H9 (cell line): ENCODE results near the gene PLXNA4. TPM values are rescaled to one million over a fixed set of nuclear protein-coding genes. Genes with fewer than 3 reads are reported as not detected.

Experiments
- DNase-seq: peaks from one replicate; pipeline ENCODE4 v3.0.0-alpha.2; 2017
- H2AFZ ChIP-seq: one replicate; pipeline ENCODE4 v1.6.1; 2013; ENCODE audit warnings: mild to moderate bottlenecking, low read length, control low read depth, moderate library complexity
- H2AK5ac ChIP-seq: 2 replicates; pipeline ENCODE4 v1.6.1; 2013; ENCODE audit warnings: low read length, control low read depth, mixed read lengths; ENCODE audit not compliant: insufficient read length
- H2BK120ac ChIP-seq: one replicate; pipeline ENCODE4 v1.6.1; 2013; ENCODE audit warnings: low read depth, mild to moderate bottlenecking, low read length, control low read depth, inconsistent platforms; ENCODE audit not compliant: poor library complexity, severe bottlenecking
- H2BK12ac ChIP-seq: 2 replicates; pipeline ENCODE4 v1.6.1; 2013; ENCODE audit warnings: low read length, control low read depth, mixed read lengths, low read depth; ENCODE audit not compliant: insufficient read length
- H2BK15ac ChIP-seq: 2 replicates; pipeline ENCODE4 v1.6.1; 2013; ENCODE audit warnings: low read depth, low read length, control low read depth
- H2BK20ac ChIP-seq: one replicate; pipeline ENCODE4 v1.6.1; 2013; ENCODE audit warnings: low read depth, mild to moderate bottlenecking, low read length, control low read depth, inconsistent platforms; ENCODE audit not compliant: poor library complexity, severe bottlenecking
- H2BK5ac ChIP-seq: 2 replicates; pipeline ENCODE4 v1.6.1; 2013; ENCODE audit warnings: low read length, control low read depth, mixed read lengths; ENCODE audit not compliant: insufficient read length
- H3K14ac ChIP-seq: 2 replicates; pipeline ENCODE4 v1.6.1; 2013; ENCODE audit warnings: low read length, control low read depth; ENCODE audit not compliant: insufficient read depth
- H3K18ac ChIP-seq: 2 replicates; pipeline ENCODE4 v1.6.1; 2013; ENCODE audit warnings: low read depth, mild to moderate bottlenecking, mixed read lengths, low read length, control low read depth; ENCODE audit not compliant: insufficient read length
- H3K23ac ChIP-seq: 2 replicates; pipeline ENCODE4 v1.6.1; 2013; ENCODE audit warnings: low read length, control low read depth, mixed read lengths, low read depth; ENCODE audit not compliant: insufficient read length
- H3K23me2 ChIP-seq: 2 replicates; pipeline ENCODE4 v1.6.1; 2013; ENCODE audit warnings: low read depth, mild to moderate bottlenecking, mixed read lengths, low read length, control low read depth; ENCODE audit not compliant: insufficient read length, poor library complexity, severe bottlenecking
- H3K27ac ChIP-seq: 2 replicates; pipeline ENCODE4 v1.5.1; 2013; ENCODE audit warnings: low read length, control low read depth, mixed read lengths, low read depth; ENCODE audit not compliant: insufficient read length
- H3K27me3 ChIP-seq: 2 replicates; pipeline ENCODE4 v1.6.1; 2013; ENCODE audit warnings: low read length, control low read depth, inconsistent platforms; ENCODE audit not compliant: insufficient read depth
- H3K4ac ChIP-seq: 2 replicates; pipeline ENCODE4 v1.6.1; 2013; ENCODE audit warnings: low read depth, mild to moderate bottlenecking, control low read depth, inconsistent platforms, low read length, moderate library complexity
- H3K4me1 ChIP-seq: 2 replicates; pipeline ENCODE4 v1.6.1; 2013; ENCODE audit warnings: low read length, control low read depth, inconsistent platforms; ENCODE audit not compliant: insufficient read depth
- H3K4me2 ChIP-seq: 2 replicates; pipeline ENCODE4 v1.6.1; 2013; ENCODE audit warnings: low read length, control low read depth, mixed read lengths; ENCODE audit not compliant: insufficient read length, insufficient read depth
- H3K56ac ChIP-seq: 2 replicates; pipeline ENCODE4 v1.6.1; 2013; ENCODE audit warnings: low read depth, mild to moderate bottlenecking, mixed read lengths, low read length, control low read depth; ENCODE audit not compliant: insufficient read length
- H3K79me1 ChIP-seq: 2 replicates; pipeline ENCODE4 v1.6.1; 2013; ENCODE audit warnings: low read depth, mild to moderate bottlenecking, moderate library complexity, low read length, control low read depth, inconsistent platforms; ENCODE audit not compliant: insufficient read depth, poor library complexity, severe bottlenecking
- H3K79me2 ChIP-seq: 2 replicates; pipeline ENCODE4 v1.6.1; 2013; ENCODE audit warnings: low read length, control low read depth, inconsistent platforms; ENCODE audit not compliant: insufficient read depth
- H3K9ac ChIP-seq: 2 replicates; pipeline ENCODE4 v1.6.1; 2013; ENCODE audit warnings: low read length, control low read depth, mixed read lengths; ENCODE audit not compliant: insufficient read length; ENCODE audit errors: extremely low read depth
- H3K9me3 ChIP-seq: one replicate; pipeline ENCODE4 v1.6.1; 2013; ENCODE audit warnings: low read depth, low read length, inconsistent platforms; ENCODE audit not compliant: control insufficient read depth
- H3T11ph ChIP-seq: one replicate; pipeline ENCODE4 v1.6.1; 2013; ENCODE audit warnings: mild to moderate bottlenecking, low read length, control low read depth, inconsistent platforms
- H4K20me1 ChIP-seq: one replicate; pipeline ENCODE4 v1.6.1; 2013; ENCODE audit not compliant: control insufficient read depth, insufficient read length, insufficient read depth
- H4K5ac ChIP-seq: 2 replicates; pipeline ENCODE4 v1.6.1; 2013; ENCODE audit warnings: low read depth, mild to moderate bottlenecking, mixed read lengths, low read length, control low read depth; ENCODE audit not compliant: insufficient read length
- H4K8ac ChIP-seq: replicated peaks from 2 replicates; pipeline ENCODE4 v1.6.1; 2013; ENCODE audit warnings: low read length, control low read depth, mixed read lengths, low read depth; ENCODE audit not compliant: insufficient read length
- H4K91ac ChIP-seq: 2 replicates; pipeline ENCODE4 v1.6.1; 2013; ENCODE audit warnings: low read depth, mild to moderate bottlenecking, moderate library complexity, mixed read lengths, low read length, control low read depth; ENCODE audit not compliant: insufficient read length
- H3K27ac Mint-ChIP-seq, 3 experiments: 2 replicates in 2 of 3; 3 replicates in 1 of 3; pipeline ENCODE4 v1.8.0; 2020 to 2021; ENCODE audit warnings: mixed read lengths in 3 of 3, mild to moderate bottlenecking in 1 of 3, moderate library complexity in 1 of 3
- H3K27me3 Mint-ChIP-seq: 2 replicates; pipeline ENCODE4 v1.8.0; 2021; ENCODE audit warnings: low read depth, mild to moderate bottlenecking, moderate library complexity, mixed read lengths
- H3K36me3 Mint-ChIP-seq, 3 experiments: 2 replicates in 2 of 3; 3 replicates in 1 of 3; pipeline ENCODE4 v1.8.0; 2020 to 2021; ENCODE audit warnings: low read depth in 3 of 3, mixed read lengths in 3 of 3; ENCODE audit not compliant: insufficient read depth in 1 of 3
- H3K4me1 Mint-ChIP-seq, 2 experiments: 2 replicates each; pipeline ENCODE4 v1.8.0; 2020; ENCODE audit warnings: mixed read lengths in 2 of 2
- H3K4me3 Mint-ChIP-seq, 2 experiments: 2 replicates in 1 of 2; 3 replicates in 1 of 2; pipeline ENCODE4 v1.8.0; 2020 to 2021; ENCODE audit warnings: mild to moderate bottlenecking in 2 of 2, mixed read lengths in 2 of 2, moderate library complexity in 1 of 2
- H3K9me3 Mint-ChIP-seq, 2 experiments: 2 replicates in 1 of 2; 3 replicates in 1 of 2; pipeline ENCODE4 v1.8.0; 2020; ENCODE audit warnings: mild to moderate bottlenecking in 2 of 2, mixed read lengths in 2 of 2, moderate library complexity in 1 of 2
- CTCF ChIP-seq: fragments of 200-600 bp; sonication (generic); conservative IDR thresholded peaks from 3 replicates; pipeline ENCODE4 v1.8.0; 2021; ENCODE audit warnings: antibody characterized with exemption, mild to moderate bottlenecking
- WGBS: extraction: QIAGEN DNeasy Blood & Tissue Kit; methylation state at CpG from one replicate; pipeline ENCODE4 v1.1.7; 2013; ENCODE audit warnings: missing lambda C conversion rate, low lambda C conversion rate, mixed read lengths; ENCODE audit not compliant: insufficient read length; ENCODE audit errors: extremely low coverage; 5-methylcytosine and 5-hydroxymethylcytosine counted together
- total RNA-seq: library from RNA; stranded (reverse); gene quantifications from 2 replicates; pipeline ENCODE4 v1.2.1, GENCODE V29; 2021

The PLXNA4 gene
- total RNA-seq, 1 experiment from 2014 or later = 0.35 TPM

GRCh38 chr7:132456418-132456817 is 119.9 kb downstream of the PLXNA4 start:
- Histone ChIP-seq H2BK120ac (no peak overlapping the region), H3K4ac (no peak overlapping the region), H3K79me1 (no peaks in the 10 kb centered on the region), H2BK5ac (no peak overlapping the region), H3K4me1 (peaks cover 4% of the 10 kb centered on the region; the same call in 1 of the 2 replicates), H3K56ac (no peak overlapping the region), H2AFZ (no peak overlapping the region), H3K27me3 (no peaks in the 10 kb centered on the region), H3T11ph (no peak overlapping the region), H3K4me2 (no peak overlapping the region), H2BK15ac (no peak overlapping the region), H3K79me2 (no peaks in the 10 kb centered on the region), H3K27ac (no peak overlapping the region), H4K91ac (no peak overlapping the region), H3K23me2 (no peaks in the 10 kb centered on the region), H2AK5ac (no peak overlapping the region), H2BK20ac (no peak overlapping the region), H3K14ac (no peak overlapping the region), H3K9me3 (no peaks in the 10 kb centered on the region), H4K20me1 (no peaks in the 10 kb centered on the region), H3K23ac (no peak overlapping the region), H4K8ac (no peak overlapping the region), H3K9ac (no peak overlapping the region), H4K5ac (no peak overlapping the region), H3K18ac (no peak overlapping the region), H2BK12ac (no peak overlapping the region)
- H3K4me1 Mint-ChIP-seq = peaks cover 16% of the 10 kb centered on the region in 2 experiments
- no peak for TF ChIP-seq CTCF
- H3K4me3 Mint-ChIP-seq = no peak overlapping the region
- H3K27ac Mint-ChIP-seq = no peak overlapping the region
- WGBS = no CpG with 5 or more reads among the region's 7 CpGs
- no peaks in the 10 kb centered on the region for H3K36me3 Mint-ChIP-seq
- peak; percentile 35 for DNase-seq
- H3K27me3 Mint-ChIP-seq = no peaks in the 10 kb centered on the region; the same call in none of the 2 replicates
- H3K9me3 Mint-ChIP-seq = no peaks in the 10 kb centered on the region
